HG02973 (cell line): ENCODE results near the gene SSBP3.

ENCODE experiments used
- ATAC-seq: cut with Tn5 transposase; IDR thresholded peaks from one replicate; pipeline ENCODE4 v1.9.1; 2021; ENCODE audit warnings: moderate library complexity; ENCODE audit not compliant: unreplicated experiment

Gene SSBP3

GRCh38 chr1:54311506-54311905, 94.7 kb downstream of the SSBP3 start:
- no peak for ATAC-seq

DNA sequence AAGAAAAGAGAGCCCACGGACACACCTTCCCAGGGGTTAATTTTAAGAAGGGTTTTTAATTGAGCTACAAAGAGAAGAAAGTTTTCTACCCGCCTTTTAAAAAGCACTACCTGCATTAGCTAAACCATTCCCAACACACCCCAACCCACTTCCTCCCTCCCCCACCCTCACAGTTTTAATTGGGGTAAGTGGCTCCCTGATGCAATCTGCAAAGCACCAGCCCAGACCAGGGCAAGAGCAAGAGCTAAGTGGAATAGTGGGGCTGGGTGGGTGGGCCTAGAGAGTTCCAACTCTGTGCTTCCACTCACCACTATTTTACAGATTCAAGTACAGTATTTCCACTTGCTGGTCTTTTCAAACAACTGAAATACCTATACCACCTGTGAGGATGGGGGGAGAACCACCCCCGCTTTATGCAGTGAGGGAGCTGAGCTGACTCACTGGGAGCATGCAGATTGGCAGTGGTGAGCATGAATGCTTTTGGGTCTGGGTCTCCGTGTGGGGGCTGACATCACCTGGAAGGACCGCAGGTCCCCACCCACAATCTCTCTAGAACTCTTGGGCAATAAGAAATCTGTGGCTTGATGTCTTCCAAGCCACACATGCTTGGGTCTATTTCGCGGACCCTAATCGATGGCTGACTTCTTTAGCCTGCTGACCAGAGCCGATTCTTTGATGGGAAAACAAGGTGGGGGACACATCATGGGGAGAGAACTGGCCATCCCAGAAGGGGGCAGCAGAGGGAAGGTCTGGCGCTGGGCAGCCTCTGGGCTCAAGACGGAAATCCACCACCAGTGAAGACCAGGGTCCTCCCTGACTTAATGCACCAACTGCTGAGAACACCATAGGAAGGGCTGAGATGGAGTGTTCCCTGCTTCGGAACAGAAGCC, 95.5 kb downstream of the SSBP3 start:
- ATAC-seq: no peak

GRCh38 chr1:54309631-54310366, 96.4 kb downstream of the SSBP3 start:
- ATAC-seq: no peak

- no peak for ATAC-seq
Observed at GRCh38 chr1:54307305-54307704, 98.9 kb downstream of the SSBP3 start.

DNA sequence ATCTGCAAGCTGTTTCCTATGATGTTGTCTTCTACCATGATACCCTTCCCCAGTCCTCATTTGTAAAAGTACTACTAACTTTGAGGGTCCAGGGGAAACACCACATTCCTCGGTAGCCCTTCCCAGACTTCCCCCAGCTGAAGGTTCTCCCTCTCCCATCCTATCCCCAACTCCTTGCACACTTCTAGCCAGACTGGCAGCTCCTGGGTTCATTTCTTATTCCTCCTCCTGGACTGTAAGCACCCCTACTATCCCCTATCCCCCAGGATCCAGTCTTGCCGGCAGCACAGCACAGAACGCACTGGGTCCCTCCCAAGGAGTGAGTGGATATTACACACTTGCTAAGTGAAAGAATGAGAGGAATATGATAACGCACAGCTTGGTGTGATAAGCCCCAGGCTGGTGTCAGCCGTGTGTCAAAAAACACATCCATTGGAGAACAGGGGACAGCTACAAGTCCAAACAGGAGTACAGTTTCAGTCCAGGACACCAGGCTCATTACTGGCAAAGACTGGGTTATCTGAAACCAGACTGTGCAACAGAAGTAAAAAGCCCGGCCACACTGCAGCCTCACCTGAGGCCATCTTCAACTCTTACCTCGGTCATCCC, 100.2 kb downstream of the SSBP3 start:
- ATAC-seq: no peak

DNA sequence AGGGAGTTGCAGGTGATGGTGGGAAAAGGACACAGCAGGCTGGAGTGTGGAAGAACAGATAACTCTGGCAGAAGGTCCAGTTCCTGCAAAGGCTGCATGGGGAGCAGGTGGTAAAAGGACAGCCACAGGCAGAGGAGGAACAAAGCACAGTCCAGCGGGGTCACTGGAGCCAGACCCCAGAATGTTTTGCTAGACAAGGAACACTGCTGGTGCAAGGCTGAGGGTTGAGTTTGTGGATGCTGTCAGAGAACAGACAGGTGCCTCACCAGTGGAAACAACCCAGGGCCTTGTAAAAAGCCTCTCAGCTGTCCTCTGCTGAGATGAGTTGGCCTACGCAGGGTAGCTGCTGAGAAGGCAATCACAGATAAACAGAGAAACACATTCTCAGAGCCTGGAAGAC, 101.7 kb downstream of the SSBP3 start:
- no peak for ATAC-seq

- ATAC-seq: no peak
Observed at GRCh38 chr1:54302951-54303843, 103.0 kb downstream of the SSBP3 start.

- no peak for ATAC-seq
Observed at GRCh38 chr1:54302549-54302948, 103.6 kb downstream of the SSBP3 start.

GRCh38 chr1:54301497-54301896, 104.7 kb downstream of the SSBP3 start:
- ATAC-seq: no peak

DNA sequence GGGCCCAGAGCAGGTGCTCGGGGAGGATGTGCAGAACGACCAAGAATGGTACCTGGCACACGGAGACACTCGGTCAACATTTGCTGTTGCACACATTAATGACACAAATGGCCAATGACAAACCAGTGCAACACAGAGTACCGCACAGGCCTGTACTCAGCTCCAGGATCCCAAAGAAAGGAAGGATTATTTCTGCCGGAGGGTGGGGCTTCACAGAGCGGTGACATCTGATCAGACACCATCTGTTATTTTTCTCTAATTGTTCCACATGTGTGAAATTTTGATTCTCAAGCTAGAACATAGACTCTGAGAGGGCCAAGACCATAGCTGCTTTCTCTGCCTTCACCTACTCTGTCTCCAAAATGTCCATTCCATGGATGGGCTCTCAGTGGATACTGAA, 105.8 kb downstream of the SSBP3 start:
- ATAC-seq: no peak

DNA sequence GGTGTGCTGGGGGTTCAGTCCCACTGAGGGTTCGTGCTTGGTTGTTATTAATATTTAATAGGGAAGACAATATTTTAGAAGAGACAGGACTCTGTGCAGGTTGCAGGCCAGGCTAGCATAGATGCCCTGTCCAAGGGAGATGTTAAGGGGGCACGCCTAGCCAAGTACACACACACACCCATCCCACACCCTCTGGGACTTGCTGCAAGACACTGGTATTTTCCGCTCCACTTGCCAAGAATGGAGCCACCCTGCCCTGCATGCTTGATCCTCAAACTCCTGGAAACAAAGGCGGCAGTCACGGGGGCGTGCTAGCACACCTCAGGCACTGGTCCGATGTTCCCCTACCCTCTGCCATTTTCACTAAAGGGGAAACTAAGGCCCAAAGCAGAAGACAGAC, 107.2 kb downstream of the SSBP3 start:
- no peak for ATAC-seq

- ATAC-seq: no peak
Observed at GRCh38 chr1:54298284-54299033, 107.7 kb downstream of the SSBP3 start.

- ATAC-seq: no peak
Observed at GRCh38 chr1:54297596-54298283, 108.5 kb downstream of the SSBP3 start.

DNA sequence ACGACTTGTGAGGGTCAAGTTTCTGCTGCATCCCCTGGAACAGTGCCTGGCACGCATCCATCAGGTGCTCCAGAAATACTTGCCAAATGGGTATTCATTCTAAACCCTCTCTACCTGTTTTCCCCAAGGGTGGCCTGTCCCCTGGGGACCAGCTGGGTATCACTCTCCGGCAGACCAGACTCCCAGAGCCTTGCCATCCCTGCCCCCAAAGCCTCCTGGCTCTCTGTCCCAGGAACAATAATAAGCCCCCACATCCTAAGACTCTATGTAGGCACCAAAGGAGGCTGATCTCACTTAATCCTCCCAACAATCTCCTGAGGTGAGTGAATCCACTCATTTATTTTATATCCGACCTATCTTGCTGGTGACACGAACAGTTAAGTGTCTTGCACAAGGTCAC, 109.5 kb downstream of the SSBP3 start:
- no peak for ATAC-seq

GRCh38 chr1:54294887-54295286, 111.3 kb downstream of the SSBP3 start:
- no peak for ATAC-seq

DNA sequence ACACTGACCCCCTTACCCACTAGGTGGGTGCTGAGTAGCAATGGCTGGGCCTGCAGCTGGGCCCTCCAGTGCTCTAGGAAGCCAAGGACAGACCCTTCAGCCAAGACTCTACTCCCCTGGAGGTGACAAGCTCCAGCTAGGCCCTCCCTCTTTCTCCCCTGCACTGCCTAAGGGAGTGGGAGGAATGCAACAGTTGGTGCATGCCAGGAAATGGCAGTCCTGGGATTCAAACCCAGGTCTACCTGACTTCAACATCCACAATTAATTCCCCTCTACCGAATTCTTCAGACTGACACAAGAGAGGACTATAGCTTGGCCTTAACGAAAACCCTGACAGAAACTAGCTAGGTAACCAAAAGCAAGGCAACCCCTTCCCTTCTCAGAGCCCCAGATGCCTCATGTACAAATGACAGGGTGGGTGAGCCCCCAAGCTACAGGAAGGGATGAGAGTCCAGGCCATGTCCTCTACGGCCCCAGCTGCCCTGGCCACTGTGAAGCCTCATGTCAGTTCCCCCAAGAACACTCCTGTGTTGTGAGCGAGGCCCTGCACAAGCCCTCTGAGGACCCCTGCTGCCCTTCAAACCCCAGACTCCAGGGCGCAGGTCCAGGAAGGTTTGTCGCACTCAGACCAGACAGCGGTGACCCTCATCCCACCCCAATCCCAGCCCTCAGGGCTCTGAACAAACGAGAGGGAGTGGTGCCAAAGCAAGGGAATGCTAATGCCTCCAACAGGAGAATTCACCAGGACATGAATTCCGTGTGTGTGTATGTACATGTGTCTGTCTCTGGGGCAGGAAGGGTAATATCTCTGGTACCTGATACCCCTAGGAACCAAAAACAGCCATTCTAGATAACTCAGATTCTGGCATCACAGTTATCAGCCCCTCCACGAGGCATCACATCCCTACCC, 113.9 kb downstream of the SSBP3 start:
- ATAC-seq: no peak

GRCh38 chr1:54291276-54292001, 114.8 kb downstream of the SSBP3 start:
- no peak for ATAC-seq
